H1 (cell line): ENCODE data around the gene UMAD1.

ENCODE experiments used
- SP1 ChIP-seq: IDR thresholded peaks from 2 replicates; pipeline ENCODE4 v1.6.1; 2011; ENCODE audit warnings: low read depth, low read length
- TF ChIP-seq, protein P1 (sequence below), 3 experiments: IDR thresholded peaks; 1 replicate in 2 of 3; 2 replicates in 1 of 3; pipeline versions ENCODE4 v1.5.1 to v1.6.1; 2011; ENCODE audit warnings: low read length in 3 of 3, mild to moderate bottlenecking in 3 of 3, inconsistent platforms in 2 of 3, low read depth in 1 of 3, moderate library complexity in 1 of 3; ENCODE audit not compliant: insufficient read depth in 1 of 3; ENCODE audit errors: control extremely low read depth in 1 of 3

DNA sequence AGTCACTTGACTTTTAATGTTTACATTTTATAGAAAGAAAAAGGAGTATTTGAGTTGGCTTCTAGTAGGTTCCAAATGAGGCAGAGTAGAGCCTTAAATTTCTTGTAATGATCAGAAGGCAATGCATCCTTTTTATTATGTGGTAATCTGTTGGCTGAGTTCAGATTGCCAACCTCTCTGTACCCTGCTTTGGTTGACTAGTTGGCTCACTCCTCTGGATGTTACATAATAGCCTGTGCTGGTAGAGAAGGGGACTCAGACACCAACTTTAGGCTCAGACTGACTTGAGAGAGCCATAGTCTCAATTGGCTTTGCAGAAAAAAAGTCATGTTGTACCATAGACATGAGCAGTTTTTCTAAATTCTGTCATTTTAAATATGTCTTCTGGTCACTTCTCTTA lies 281.3 kb downstream of the UMAD1 start:
- TF ChIP-seq SP1 = no peak
- TF ChIP-seq, protein P1, sequence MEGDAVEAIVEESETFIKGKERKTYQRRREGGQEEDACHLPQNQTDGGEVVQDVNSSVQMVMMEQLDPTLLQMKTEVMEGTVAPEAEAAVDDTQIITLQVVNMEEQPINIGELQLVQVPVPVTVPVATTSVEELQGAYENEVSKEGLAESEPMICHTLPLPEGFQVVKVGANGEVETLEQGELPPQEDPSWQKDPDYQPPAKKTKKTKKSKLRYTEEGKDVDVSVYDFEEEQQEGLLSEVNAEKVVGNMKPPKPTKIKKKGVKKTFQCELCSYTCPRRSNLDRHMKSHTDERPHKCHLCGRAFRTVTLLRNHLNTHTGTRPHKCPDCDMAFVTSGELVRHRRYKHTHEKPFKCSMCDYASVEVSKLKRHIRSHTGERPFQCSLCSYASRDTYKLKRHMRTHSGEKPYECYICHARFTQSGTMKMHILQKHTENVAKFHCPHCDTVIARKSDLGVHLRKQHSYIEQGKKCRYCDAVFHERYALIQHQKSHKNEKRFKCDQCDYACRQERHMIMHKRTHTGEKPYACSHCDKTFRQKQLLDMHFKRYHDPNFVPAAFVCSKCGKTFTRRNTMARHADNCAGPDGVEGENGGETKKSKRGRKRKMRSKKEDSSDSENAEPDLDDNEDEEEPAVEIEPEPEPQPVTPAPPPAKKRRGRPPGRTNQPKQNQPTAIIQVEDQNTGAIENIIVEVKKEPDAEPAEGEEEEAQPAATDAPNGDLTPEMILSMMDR (IDR thresholded peaks at IDR 0.05; ENCODE audit: control extremely low read depth in 1 of 3, insufficient read depth in 1 of 3, low read depth in 1 of 3, low read length in 3 of 3) = no peak
